Measurements from ENCODE around the gene SNX1. TPM values are rescaled to one million over a fixed set of nuclear protein-coding genes. Genes with fewer than 3 reads are reported as not detected.

Gene SNX1, protein sequence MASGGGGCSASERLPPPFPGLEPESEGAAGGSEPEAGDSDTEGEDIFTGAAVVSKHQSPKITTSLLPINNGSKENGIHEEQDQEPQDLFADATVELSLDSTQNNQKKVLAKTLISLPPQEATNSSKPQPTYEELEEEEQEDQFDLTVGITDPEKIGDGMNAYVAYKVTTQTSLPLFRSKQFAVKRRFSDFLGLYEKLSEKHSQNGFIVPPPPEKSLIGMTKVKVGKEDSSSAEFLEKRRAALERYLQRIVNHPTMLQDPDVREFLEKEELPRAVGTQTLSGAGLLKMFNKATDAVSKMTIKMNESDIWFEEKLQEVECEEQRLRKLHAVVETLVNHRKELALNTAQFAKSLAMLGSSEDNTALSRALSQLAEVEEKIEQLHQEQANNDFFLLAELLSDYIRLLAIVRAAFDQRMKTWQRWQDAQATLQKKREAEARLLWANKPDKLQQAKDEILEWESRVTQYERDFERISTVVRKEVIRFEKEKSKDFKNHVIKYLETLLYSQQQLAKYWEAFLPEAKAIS
- total RNA-seq (2014; rRNA removed) (24.3 and 62.3 TPM in 2 replicates), Bru-seq, nascent RNA (percentile 77 among the genes with signal in this experiment), BruChase-seq, experiment 1, labeled RNA remaining after a 6-hour chase (percentile 74 among the genes with signal in this experiment), BruChase-seq, experiment 2, labeled RNA remaining after a 2-hour chase (percentile 80 among the genes with signal in this experiment)
- long read RNA-seq, transcript SNX1-208 (15 exons, 1,971 nt): major isoform, 168 of 207 reads
- long read RNA-seq, partial matches to known transcripts: 11 of 207 reads
- long read RNA-seq, other reads (novel, unspliced or antisense): 24 of 207 reads

GRCh38 chr15:64095795-64096667 lies at the start of gene SNX1:
SNX1 (plus strand) TSS chr15:64095982; CDS start chr15:64096014, 32 bp downstream.
- peaks cover 88% of the 10 kb centered on the region for H3K79me2 ChIP-seq (ENCODE audit: low read length)
- ATAC-seq (peak; percentile 52), DNase-seq (peak; percentile 89)
- no peaks in the 10 kb centered on the region for H3F3A ChIP-seq (ENCODE audit: low read length, unreplicated experiment)
- peak within 1 kb of the TSS; percentile 92 for H2AFZ ChIP-seq (ENCODE audit: low read length)
- H3K4me1 ChIP-seq (ENCODE audit: insufficient read depth, low read length): peaks cover 28% of the 10 kb centered on the region
- H3K4me3 ChIP-seq (ENCODE audit: low read length): peak within 1 kb of the TSS; percentile 100
- H3K9ac ChIP-seq (ENCODE audit: low read length): peak within 1 kb of the TSS; percentile 94
- 0 out of 2 replicates have a peak, but pooled peaks cover 3% of the 10 kb centered on the region for H3K36me3 ChIP-seq (ENCODE audit: low read depth, low read length)
- no peaks in the 10 kb centered on the region for H3K9me3 ChIP-seq (ENCODE audit: low read length)
- no peak for TF ChIP-seq EZH2phosphoT487 (IDR thresholded peaks at IDR 0.05; ENCODE audit: borderline replicate concordance, low read length)
- no peak for TF ChIP-seq EZH2 (IDR thresholded peaks at IDR 0.05; ENCODE audit: low read length, unreplicated experiment)
- TF ChIP-seq, protein P1, sequence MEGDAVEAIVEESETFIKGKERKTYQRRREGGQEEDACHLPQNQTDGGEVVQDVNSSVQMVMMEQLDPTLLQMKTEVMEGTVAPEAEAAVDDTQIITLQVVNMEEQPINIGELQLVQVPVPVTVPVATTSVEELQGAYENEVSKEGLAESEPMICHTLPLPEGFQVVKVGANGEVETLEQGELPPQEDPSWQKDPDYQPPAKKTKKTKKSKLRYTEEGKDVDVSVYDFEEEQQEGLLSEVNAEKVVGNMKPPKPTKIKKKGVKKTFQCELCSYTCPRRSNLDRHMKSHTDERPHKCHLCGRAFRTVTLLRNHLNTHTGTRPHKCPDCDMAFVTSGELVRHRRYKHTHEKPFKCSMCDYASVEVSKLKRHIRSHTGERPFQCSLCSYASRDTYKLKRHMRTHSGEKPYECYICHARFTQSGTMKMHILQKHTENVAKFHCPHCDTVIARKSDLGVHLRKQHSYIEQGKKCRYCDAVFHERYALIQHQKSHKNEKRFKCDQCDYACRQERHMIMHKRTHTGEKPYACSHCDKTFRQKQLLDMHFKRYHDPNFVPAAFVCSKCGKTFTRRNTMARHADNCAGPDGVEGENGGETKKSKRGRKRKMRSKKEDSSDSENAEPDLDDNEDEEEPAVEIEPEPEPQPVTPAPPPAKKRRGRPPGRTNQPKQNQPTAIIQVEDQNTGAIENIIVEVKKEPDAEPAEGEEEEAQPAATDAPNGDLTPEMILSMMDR (conservative IDR thresholded peaks at IDR 0.05; ENCODE audit: low read depth, low read length): no peak
- H3K4me2 ChIP-seq (ENCODE audit: low read length): peak within 1 kb of the TSS; percentile 96
- CTCF ChIA-PET: no interaction called here
- intact Hi-C loops (cut with micrococcal nuclease): loop anchor here (5.0 kb wide), 1 partner anchor 56 kb away; the partner anchor contains the start of gene SNX22
- POLR2A ChIA-PET (ENCODE audit: unreplicated experiment): no interaction called here
- H3K9me2 ChIP-seq (replicated peaks; ENCODE audit: low read length): no peaks in the 10 kb centered on the region
- BruUV-seq (replicated peaks): TSS peak; percentile 67
- H4K20me1 ChIP-seq (ENCODE audit: low read length): 0 out of 2 replicates have a peak, but pooled peaks cover 6% of the 10 kb centered on the region
- H3K27ac ChIP-seq (ENCODE audit: low read length): peak within 1 kb of the TSS; percentile 45
- H3K27me3 ChIP-seq (ENCODE audit: low read length): no peaks in the 10 kb centered on the region

DNA sequence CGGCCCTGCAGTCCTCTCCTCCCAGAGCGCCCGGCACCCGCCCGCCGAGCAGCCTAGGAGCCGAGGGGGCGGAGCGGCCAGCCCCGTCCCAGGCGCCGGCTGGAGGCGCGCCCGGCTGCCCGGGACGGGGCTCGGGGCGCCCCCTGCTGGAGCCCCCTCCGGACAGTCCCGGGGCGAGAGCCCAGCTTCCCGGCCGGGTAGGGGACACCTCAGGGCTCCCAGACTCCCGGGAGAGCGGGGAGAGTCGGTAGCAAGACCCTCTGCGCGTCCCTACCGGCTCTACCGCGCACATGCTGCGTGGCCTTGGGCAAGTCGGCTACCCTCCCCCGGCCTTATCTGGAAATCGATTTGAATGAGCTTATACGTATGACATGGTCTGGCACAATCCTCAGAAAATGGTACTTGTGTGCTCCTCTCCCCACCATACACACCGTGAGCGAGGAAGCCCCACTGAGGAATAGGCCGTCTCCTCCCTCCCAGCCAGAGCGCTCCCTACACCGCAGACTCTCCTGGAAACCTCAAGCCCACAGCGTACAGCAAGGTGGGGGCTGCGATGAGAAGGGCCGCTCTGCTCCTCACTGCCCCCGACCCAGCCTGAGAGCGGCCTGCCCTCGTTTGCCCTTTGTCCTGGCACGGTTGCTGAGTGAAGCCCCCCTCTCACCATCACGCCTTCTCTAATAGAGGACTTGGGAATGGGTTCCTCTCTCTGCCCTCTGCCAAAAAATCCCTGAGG lies 49.2 kb upstream of the SNX1 start, which contains the start of gene DAPK2:
Gene DAPK2 (minus strand): TSS at position 65 of the 733 bp plus-strand sequence. CDS start 6,224 bp downstream, outside the sequence.
- peak within 1 kb of the TSS; percentile 75 for H2AFZ ChIP-seq (ENCODE audit: low read length)
- DNase-seq (peak; percentile 65), ATAC-seq (peak; percentile 93)
- no peak for TF ChIP-seq EZH2 (IDR thresholded peaks at IDR 0.05; ENCODE audit: low read length, unreplicated experiment)
- no peak for TF ChIP-seq EZH2phosphoT487 (IDR thresholded peaks at IDR 0.05; ENCODE audit: borderline replicate concordance, low read length)
- TF ChIP-seq, protein P1 (conservative IDR thresholded peaks at IDR 0.05; ENCODE audit: low read depth, low read length): peak; percentile 56
- no peaks in the 10 kb centered on the region for H3K36me3 ChIP-seq (ENCODE audit: low read depth, low read length)
- H3K4me1 ChIP-seq (ENCODE audit: insufficient read depth, low read length): peaks cover 10% of the 10 kb centered on the region; the same call in 1 of the 2 replicates
- ChIA-PET CTCF (interaction anchor here (0.6 to 1.0 kb wide), 3 partner anchors 197 to 805 kb away, joined by 3 read pairs; no protein-coding TSS in a partner anchor), POLR2A (ENCODE audit: unreplicated experiment) (interaction anchor here (0.6 kb wide), 1 partner anchor 100 kb away, joined by 4 read pairs; no protein-coding TSS in a partner anchor)
- no peak within 1 kb of the TSS for H3K27ac ChIP-seq (ENCODE audit: low read length)
- H3K4me3 ChIP-seq (ENCODE audit: low read length): peak within 1 kb of the TSS; percentile 63
- no TSS peak for BruUV-seq (replicated peaks)
- peak within 1 kb of the TSS; percentile 90 for H3K4me2 ChIP-seq (ENCODE audit: low read length)
- no peaks in the 10 kb centered on the region for H3K9me3 ChIP-seq (ENCODE audit: low read length)
- H4K20me1 ChIP-seq (ENCODE audit: low read length): no peaks in the 10 kb centered on the region
- peak within 1 kb of the TSS; percentile 20; the same call in 1 of the 2 replicates for H3K9ac ChIP-seq (ENCODE audit: low read length)
- no peaks in the 10 kb centered on the region for H3F3A ChIP-seq (ENCODE audit: low read length, unreplicated experiment)
- intact Hi-C loops (cut with micrococcal nuclease): loop anchor here (5.0 kb wide), 1 partner anchor 94 kb away; no protein-coding TSS in a partner anchor
- no peaks in the 10 kb centered on the region for H3K9me2 ChIP-seq (replicated peaks; ENCODE audit: low read length)
- H3K27me3 ChIP-seq (ENCODE audit: low read length): no peaks in the 10 kb centered on the region
- no peaks in the 10 kb centered on the region for H3K79me2 ChIP-seq (ENCODE audit: low read length)
